Activated T-cell treated with anti-CD3 and anti-CD28 coated beads, Interleukin-2, amount 50 U/mL, for 72 hours (primary cell): ENCODE measurements around the gene ZFYVE9. TPM values are rescaled to one million over a fixed set of nuclear protein-coding genes. Genes with fewer than 3 reads are reported as not detected.
A peak's percentile ranks its signal among the peaks of the same experiment; 100 is the strongest.

Experiments used
- ATAC-seq, 2 donors: fragments of 150-1000 bp; cut with Tn5 transposase; replicated peaks in 1 of 2; 2 replicates each; pipeline ENCODE4 v1.10.0; 2021; ENCODE audit warnings: moderate library complexity in 2 of 2, mild to moderate bottlenecking in 1 of 2
- DNase-seq, 2 donors: peaks; one replicate each; pipeline ENCODE4 v3.0.0; 2021 to 2022; ENCODE audit warnings: mixed read lengths in 1 of 2
- H3K27ac Mint-ChIP-seq: one replicate; pipeline ENCODE4 v1.8.0; 2022; ENCODE audit warnings: mild to moderate bottlenecking, moderate library complexity, mixed read lengths
- H3K27me3 Mint-ChIP-seq: one replicate; pipeline ENCODE4 v1.8.0; 2022; ENCODE audit warnings: low read depth, mixed read lengths
- H3K36me3 Mint-ChIP-seq, 2 donors: one replicate each; pipeline ENCODE4 v1.8.0; 2022; ENCODE audit warnings: mixed read lengths in 2 of 2, mild to moderate bottlenecking in 1 of 2; ENCODE audit not compliant: insufficient read depth in 2 of 2
- H3K4me1 Mint-ChIP-seq: one replicate; pipeline ENCODE4 v1.8.0; 2022; ENCODE audit warnings: low read depth, mixed read lengths
- H3K4me3 Mint-ChIP-seq, 2 donors: one replicate each; pipeline ENCODE4 v1.8.0; 2022; ENCODE audit warnings: mild to moderate bottlenecking in 2 of 2, mixed read lengths in 2 of 2, moderate library complexity in 2 of 2
- H3K9me3 Mint-ChIP-seq, 2 donors: one replicate each; pipeline ENCODE4 v1.8.0; 2022; ENCODE audit warnings: mixed read lengths in 2 of 2
- total RNA-seq, 2 donors: library from RNA; stranded (reverse); gene quantifications; one replicate each; pipeline ENCODE4 v1.2.3, GENCODE V29; 2022

The ZFYVE9 gene
- total RNA-seq, 2 donors from 2014 or later: 4.4 to 5.7 TPM

- Mint-ChIP-seq H3K9me3 (no peaks in the 10 kb centered on the region), H3K36me3 (no peaks in the 10 kb centered on the region)
- DNase-seq: no peak
Measured at GRCh38 chr1:52323731-52324130, 181.8 kb downstream of the ZFYVE9 start.

GRCh38 chr1:52325786-52326185 is 183.9 kb downstream of the ZFYVE9 start:
- ATAC-seq: no peak
- Mint-ChIP-seq H3K4me1 (no peaks in the 10 kb centered on the region), H3K27me3 (no peaks in the 10 kb centered on the region), H3K27ac (no peak overlapping the region), H3K4me3 (no peak overlapping the region), H3K9me3 (no peaks in the 10 kb centered on the region), H3K36me3 (no peaks in the 10 kb centered on the region)
- no peak for DNase-seq

More at GRCh38 chr1:52323731-52324130, 181.8 kb downstream of the ZFYVE9 start:
- Mint-ChIP-seq H3K27ac (no peak overlapping the region), H3K4me1 (no peaks in the 10 kb centered on the region), H3K27me3 (no peaks in the 10 kb centered on the region), H3K4me3 (no peak overlapping the region)
- no peak for ATAC-seq

GRCh38 chr1:52328615-52329014 is 186.7 kb downstream of the ZFYVE9 start:
- H3K36me3 Mint-ChIP-seq: no peaks in the 10 kb centered on the region
- no peak for ATAC-seq

GRCh38 chr1:52332411-52332810 is 190.5 kb downstream of the ZFYVE9 start:
- Mint-ChIP-seq H3K4me3 (no peak overlapping the region), H3K27ac (no peak overlapping the region), H3K36me3 (no peaks in the 10 kb centered on the region), H3K4me1 (no peaks in the 10 kb centered on the region), H3K27me3 (no peaks in the 10 kb centered on the region), H3K9me3 (no peaks in the 10 kb centered on the region)
- ATAC-seq (no peak), DNase-seq (no peak)

More at GRCh38 chr1:52328615-52329014, 186.7 kb downstream of the ZFYVE9 start:
- no peak for DNase-seq
- Mint-ChIP-seq H3K27ac (no peak overlapping the region), H3K9me3 (no peaks in the 10 kb centered on the region), H3K27me3 (no peaks in the 10 kb centered on the region), H3K4me3 (no peak overlapping the region), H3K4me1 (no peaks in the 10 kb centered on the region)

GRCh38 chr1:52334906-52335528 is 193.1 kb downstream of the ZFYVE9 start:
- Mint-ChIP-seq H3K36me3 (no peaks in the 10 kb centered on the region), H3K27me3 (no peaks in the 10 kb centered on the region), H3K9me3 (no peaks in the 10 kb centered on the region), H3K27ac (no peak overlapping the region), H3K4me1 (no peaks in the 10 kb centered on the region), H3K4me3 (no peak overlapping the region)
- ATAC-seq (no peak), DNase-seq (no peak)

- Mint-ChIP-seq H3K27me3 (no peaks in the 10 kb centered on the region), H3K4me1 (no peaks in the 10 kb centered on the region), H3K4me3 (no peak overlapping the region), H3K9me3 (no peaks in the 10 kb centered on the region), H3K27ac (no peak overlapping the region), H3K36me3 (no peaks in the 10 kb centered on the region)
- DNase-seq (no peak), ATAC-seq (no peak)
Measured at GRCh38 chr1:52337439-52337838, 195.6 kb downstream of the ZFYVE9 start.

GRCh38 chr1:52341655-52342260 is 199.9 kb downstream of the ZFYVE9 start:
- Mint-ChIP-seq H3K36me3 (no peaks in the 10 kb centered on the region), H3K27ac (no peak overlapping the region), H3K4me1 (no peaks in the 10 kb centered on the region), H3K27me3 (no peaks in the 10 kb centered on the region), H3K4me3 (no peak overlapping the region), H3K9me3 (no peaks in the 10 kb centered on the region)
- no peak for DNase-seq
- no peak for ATAC-seq

GRCh38 chr1:52343979-52344378 is 202.1 kb downstream of the ZFYVE9 start:
- DNase-seq (no peak), ATAC-seq (no peak)
- H3K4me3 Mint-ChIP-seq: no peak overlapping the region

GRCh38 chr1:52345252-52345651 is 203.4 kb downstream of the ZFYVE9 start:
- Mint-ChIP-seq H3K4me3 (no peak overlapping the region), H3K4me1 (no peaks in the 10 kb centered on the region), H3K9me3 (no peaks in the 10 kb centered on the region), H3K27me3 (no peaks in the 10 kb centered on the region), H3K36me3 (no peaks in the 10 kb centered on the region), H3K27ac (peak overlapping the region; percentile 55)
- ATAC-seq: no peak
- DNase-seq: no peak

More at GRCh38 chr1:52343979-52344378, 202.1 kb downstream of the ZFYVE9 start:
- H3K36me3 Mint-ChIP-seq: no peaks in the 10 kb centered on the region
- H3K9me3 Mint-ChIP-seq: no peaks in the 10 kb centered on the region
- no peak overlapping the region for H3K27ac Mint-ChIP-seq
- H3K4me1 Mint-ChIP-seq: no peaks in the 10 kb centered on the region
- H3K27me3 Mint-ChIP-seq: no peaks in the 10 kb centered on the region

GRCh38 chr1:52346653-52347052 is 204.8 kb downstream of the ZFYVE9 start:
- no peak for DNase-seq
- Mint-ChIP-seq H3K27ac (no peak overlapping the region), H3K27me3 (no peaks in the 10 kb centered on the region), H3K4me1 (no peaks in the 10 kb centered on the region), H3K36me3 (no peaks in the 10 kb centered on the region), H3K4me3 (no peak overlapping the region), H3K9me3 (no peaks in the 10 kb centered on the region)
- ATAC-seq: no peak

- H3K27me3 Mint-ChIP-seq: no peaks in the 10 kb centered on the region
- H3K4me3 Mint-ChIP-seq: no peak overlapping the region
- H3K4me1 Mint-ChIP-seq: no peaks in the 10 kb centered on the region
- DNase-seq (no peak), ATAC-seq (no peak)
- peaks cover 3% of the 10 kb centered on the region in 2 donors for H3K36me3 Mint-ChIP-seq
- no peaks in the 10 kb centered on the region for H3K9me3 Mint-ChIP-seq
- peak overlapping the region; percentile 38 for H3K27ac Mint-ChIP-seq
Measured at GRCh38 chr1:52348704-52349300, 206.9 kb downstream of the ZFYVE9 start.

GRCh38 chr1:52352690-52353089 is 210.8 kb downstream of the ZFYVE9 start:
- H3K27me3 Mint-ChIP-seq: no peaks in the 10 kb centered on the region

GRCh38 chr1:52355436-52355835 is 213.5 kb downstream of the ZFYVE9 start:
- no peak overlapping the region for H3K27ac Mint-ChIP-seq
- no peaks in the 10 kb centered on the region for H3K4me1 Mint-ChIP-seq
- no peak for ATAC-seq
- no peaks in the 10 kb centered on the region for H3K27me3 Mint-ChIP-seq
- H3K36me3 Mint-ChIP-seq: peaks cover 7 to 24% of the 10 kb centered on the region in 2 donors
- DNase-seq: no peak
- no peaks in the 10 kb centered on the region for H3K9me3 Mint-ChIP-seq
- H3K4me3 Mint-ChIP-seq: no peak overlapping the region

More at GRCh38 chr1:52352690-52353089, 210.8 kb downstream of the ZFYVE9 start:
- peaks cover 7 to 17% of the 10 kb centered on the region in 2 donors for H3K36me3 Mint-ChIP-seq
- DNase-seq (no peak), ATAC-seq (peak; percentile 9 to 13)
- no peak overlapping the region for H3K4me3 Mint-ChIP-seq
- peak overlapping the region; percentile 51 for H3K27ac Mint-ChIP-seq
- no peaks in the 10 kb centered on the region for H3K4me1 Mint-ChIP-seq
- no peaks in the 10 kb centered on the region for H3K9me3 Mint-ChIP-seq
